H1 (cell line): ENCODE data around the gene MARS1. TPM values are rescaled to one million over a fixed set of nuclear protein-coding genes. Genes with fewer than 3 reads are reported as not detected.

Experiments used
- CTCF ChIA-PET: fragments of 300-600 bp; sonication (Branson Sonifier 250); formaldehyde crosslinking; loops from one replicate; lab custom pipeline; 2021; ENCODE audit not compliant: partially characterized antibody; lab: Charles Lee
- POLR2A ChIA-PET: fragments of 300-600 bp; sonication (Branson Sonifier 250); formaldehyde crosslinking; loops from one replicate; lab custom pipeline; 2021; ENCODE audit warnings: inconsistent platforms; ENCODE audit not compliant: partially characterized antibody; lab: Charles Lee
- DNase-seq, 2 experiments: peaks; one replicate each; pipeline versions ENCODE4 v3.0.0 to v3.0.0-alpha.2; 2010 to 2022; ENCODE audit warnings: low spot score in 2 of 2, low read depth in 1 of 2, mixed read lengths in 1 of 2
- FAIRE-seq: peaks from 2 replicates; lab custom pipeline; 2011; peaks lifted over from hg19 to GRCh38; lab: Jason Lieb, UNC
- H2AFZ ChIP-seq: 2 replicates; pipeline ENCODE4 v1.8.1; 2012; ENCODE audit warnings: low read length, inconsistent platforms
- H2AK5ac ChIP-seq: 2 replicates; pipeline ENCODE4 v1.6.1; 2013; ENCODE audit warnings: low read depth, low read length
- H2BK120ac ChIP-seq: replicated peaks from 2 replicates; pipeline ENCODE3; 2013; ENCODE audit warnings: low read depth, low read length, inconsistent platforms
- H2BK12ac ChIP-seq: 2 replicates; pipeline ENCODE4 v1.6.1; 2013; ENCODE audit warnings: low read depth, low read length
- H2BK15ac ChIP-seq: 2 replicates; pipeline ENCODE4 v1.6.1; 2013; ENCODE audit warnings: low read length
- H2BK20ac ChIP-seq: 2 replicates; pipeline ENCODE4 v1.6.1; 2013; ENCODE audit warnings: low read length
- H2BK5ac ChIP-seq: 2 replicates; pipeline ENCODE4 v1.6.1; 2013; ENCODE audit warnings: low read depth, low read length
- H3K14ac ChIP-seq: 2 replicates; pipeline ENCODE4 v1.6.1; 2013; ENCODE audit warnings: inconsistent platforms; ENCODE audit not compliant: insufficient read length
- H3K18ac ChIP-seq: 2 replicates; pipeline ENCODE4 v1.6.1; 2013; ENCODE audit warnings: low read length; ENCODE audit errors: extremely low read depth
- H3K23ac ChIP-seq: 2 replicates; pipeline ENCODE4 v1.6.1; 2013; ENCODE audit warnings: inconsistent platforms; ENCODE audit not compliant: insufficient read length
- H3K23me2 ChIP-seq: 2 replicates; pipeline ENCODE4 v1.6.1; 2013; ENCODE audit warnings: low read depth, low read length
- H3K27ac ChIP-seq: 2 replicates; pipeline ENCODE4 v1.6.1; 2011; ENCODE audit warnings: low read depth, low read length, inconsistent platforms
- H3K27me3 ChIP-seq, 4 experiments: replicated peaks in 1 of 4; 1 replicate in 1 of 4; 2 replicates in 3 of 4; pipeline versions ENCODE4 v1.6.1 to v1.8.1; 2011 to 2013; ENCODE audit warnings: low read length in 3 of 4, mild to moderate bottlenecking in 3 of 4, inconsistent platforms in 2 of 4, mixed read lengths in 2 of 4, moderate library complexity in 1 of 4; ENCODE audit not compliant: control insufficient read depth in 3 of 4, insufficient read depth in 3 of 4; ENCODE audit errors: extremely low read depth in 1 of 4
- H3K36me3 ChIP-seq, 4 experiments: 2 replicates each; pipeline versions ENCODE4 v1.6.1 to v1.8.1; 2011 to 2013; ENCODE audit warnings: mild to moderate bottlenecking in 4 of 4, low read length in 3 of 4, moderate library complexity in 2 of 4, control low read depth in 1 of 4, inconsistent platforms in 1 of 4; ENCODE audit not compliant: insufficient read depth in 4 of 4, control insufficient read depth in 2 of 4
- H3K4ac ChIP-seq: replicated peaks from 2 replicates; pipeline ENCODE3; 2013; ENCODE audit warnings: low read length, low read depth, mixed read lengths, inconsistent platforms; ENCODE audit not compliant: insufficient read length
- H3K4me1 ChIP-seq, 4 experiments: replicated peaks in 1 of 4; 1 replicate in 1 of 4; 2 replicates in 3 of 4; pipeline versions ENCODE4 v1.6.1 to v1.8.1; 2011 to 2013; ENCODE audit warnings: low read length in 3 of 4, inconsistent platforms in 2 of 4, mixed read lengths in 1 of 4; ENCODE audit not compliant: insufficient read depth in 4 of 4, control insufficient read depth in 3 of 4
- H3K4me2 ChIP-seq, 2 experiments: 2 replicates each; pipeline versions ENCODE4 v1.6.1 to v1.8.1; 2011 to 2013; ENCODE audit warnings: low read depth in 2 of 2, low read length in 2 of 2, control low read depth in 1 of 2, inconsistent platforms in 1 of 2, mild to moderate bottlenecking in 1 of 2; ENCODE audit not compliant: insufficient read depth in 1 of 2
- H3K4me3 ChIP-seq, 4 experiments: fragments of 200-600, 300-600 bp in 1 of 4; sonication (generic), shearing (Covaris generic), sonication (Bioruptor Twin) in 1 of 4; 2 replicates each; pipeline versions ENCODE4 v1.5.1 to v1.8.1; 2011 to 2016; ENCODE audit warnings: low read length in 4 of 4, low read depth in 3 of 4, control low read depth in 2 of 4, inconsistent platforms in 2 of 4, mild to moderate bottlenecking in 2 of 4, mixed read lengths in 1 of 4, moderate library complexity in 1 of 4; ENCODE audit not compliant: insufficient read depth in 2 of 4; ENCODE audit errors: extremely low read depth in 1 of 4
- H3K56ac ChIP-seq: replicated peaks from 2 replicates; pipeline ENCODE3; 2013; ENCODE audit warnings: low read depth, mild to moderate bottlenecking, mixed read lengths, low read length, inconsistent platforms; ENCODE audit not compliant: insufficient read length
- H3K79me1 ChIP-seq: 2 replicates; pipeline ENCODE4 v1.6.1; 2013; ENCODE audit warnings: low read depth, low read length, control low read depth
- H3K79me2 ChIP-seq, 2 experiments: 2 replicates each; pipeline versions ENCODE4 v1.6.1 to v1.8.1; 2012 to 2013; ENCODE audit warnings: low read length in 2 of 2, mild to moderate bottlenecking in 2 of 2, inconsistent platforms in 1 of 2; ENCODE audit not compliant: insufficient read depth in 2 of 2, control insufficient read depth in 1 of 2
- H3K9ac ChIP-seq, 4 experiments: replicated peaks in 1 of 4; 1 replicate in 1 of 4; 2 replicates in 3 of 4; pipeline versions ENCODE4 v1.6.1 to v1.8.1; 2011 to 2013; ENCODE audit warnings: low read depth in 3 of 4, low read length in 3 of 4, control low read depth in 2 of 4, mild to moderate bottlenecking in 2 of 4, moderate library complexity in 2 of 4, inconsistent platforms in 1 of 4; ENCODE audit errors: extremely low read depth in 1 of 4
- H3K9me3 ChIP-seq, 2 experiments: 2 replicates each; pipeline versions ENCODE4 v1.6.1 to v1.8.1; 2012 to 2013; ENCODE audit warnings: mild to moderate bottlenecking in 2 of 2, moderate library complexity in 2 of 2, control low read depth in 1 of 2, inconsistent platforms in 1 of 2, low read depth in 1 of 2, low read length in 1 of 2, mixed read lengths in 1 of 2; ENCODE audit not compliant: insufficient read depth in 2 of 2
- H4K20me1 ChIP-seq, 2 experiments: replicated peaks in 1 of 2; 2 replicates each; pipeline versions ENCODE3 to v1.8.1; 2011 to 2013; ENCODE audit warnings: inconsistent platforms in 2 of 2, low read length in 2 of 2, mild to moderate bottlenecking in 1 of 2; ENCODE audit not compliant: insufficient read depth in 2 of 2, control insufficient read depth in 1 of 2
- H4K5ac ChIP-seq: 2 replicates; pipeline ENCODE4 v1.6.1; 2013; ENCODE audit warnings: low read length, low read depth, mixed read lengths, inconsistent platforms; ENCODE audit not compliant: insufficient read length
- H4K8ac ChIP-seq: 2 replicates; pipeline ENCODE4 v1.8.0; 2013; ENCODE audit warnings: mild to moderate bottlenecking, moderate library complexity, low read length, inconsistent platforms; ENCODE audit not compliant: insufficient read depth; ENCODE audit errors: extremely low read depth
- H4K91ac ChIP-seq: replicated peaks from 2 replicates; pipeline ENCODE3; 2013; ENCODE audit warnings: low read length, mixed read lengths, inconsistent platforms; ENCODE audit not compliant: insufficient read length
- EZH2 ChIP-seq: fragments of 200-600 bp; sonication (generic); IDR thresholded peaks from 2 replicates; pipeline ENCODE4 v1.7.1; 2012; ENCODE audit warnings: low read depth, mild to moderate bottlenecking, moderate library complexity, low read length, inconsistent platforms; ENCODE audit not compliant: severe bottlenecking
- MAFK ChIP-seq: IDR thresholded peaks from 2 replicates; pipeline ENCODE4 v1.6.1; 2012; ENCODE audit warnings: low read depth, mild to moderate bottlenecking, improper control_type of control experiment, low read length
- WGBS, 2 experiments: shearing (Covaris generic) in 1 of 2; methylation state at CpG; one replicate each; pipeline versions ENCODE4 v1.1.6 to v1.1.7; 2013 to 2015; ENCODE audit warnings: low lambda C conversion rate in 2 of 2, mixed read lengths in 2 of 2, inconsistent platforms in 1 of 2, low coverage in 1 of 2, missing lambda C conversion rate in 1 of 2; ENCODE audit not compliant: insufficient replicate concordance in 2 of 2, insufficient coverage in 1 of 2, insufficient read length in 1 of 2; ENCODE audit errors: extremely low coverage in 1 of 2, missing lambda C conversion rate in 1 of 2; 5-methylcytosine and 5-hydroxymethylcytosine counted together
- microRNA counts: library from miRNA; unstranded; fragments of <30 nt; microRNA quantifications from one replicate; lab custom pipeline; 2015
- microRNA-seq, 2 experiments: library from miRNA; unstranded; fragments of <30 nt; microRNA quantifications; one replicate each; pipeline versions ENCODE4 to v1.2.0, GENCODE V29; 2016 to 2020; ENCODE audit warnings: borderline microRNAs expressed in 2 of 2, borderline number of aligned reads in 2 of 2, borderline replicate concordance in 1 of 2
- polyA plus RNA-seq, 7 experiments: library from polyadenylated mRNA; depleted of rRNA in 3 of 7; stranded (reverse) in 5 of 7; unstranded in 2 of 7; fragments of >200 nt in 5 of 7; fragments of 200-250 nt in 2 of 7; gene quantifications; 1 replicate in 5 of 7; 2 replicates in 1 of 7; 4 replicates in 1 of 7; pipeline versions ENCODE4 v1.2.1 to v1.2.3, GENCODE V29; 2011 to 2013; ENCODE audit warnings: missing spikeins in 2 of 7, mixed read lengths in 2 of 7
- small RNA-seq: library from polyadenylated mRNA; stranded (forward); fragments of <200 nt; extraction: miRNeasy Mini kit (QIAGEN cat#:217004); gene quantifications from one replicate; pipeline ENCODE3, GENCODE V24; 2013; ENCODE audit not compliant: insufficient read depth
- total RNA-seq: library from RNA; stranded (reverse); fragmentation: NEBNext Ultra II Directional; extraction: Animal tissue kit (Norgen Biotek cat#: 25700); gene quantifications from 2 replicates; pipeline ENCODE4 v1.2.1, GENCODE V29; 2021

MARS1 gene
- total and polyA plus RNA-seq, 2 of the 8 experiments (the other 6 are each of a cell fraction or from before 2014, with no cell fraction given), result 194 to 407 TPM

DNA sequence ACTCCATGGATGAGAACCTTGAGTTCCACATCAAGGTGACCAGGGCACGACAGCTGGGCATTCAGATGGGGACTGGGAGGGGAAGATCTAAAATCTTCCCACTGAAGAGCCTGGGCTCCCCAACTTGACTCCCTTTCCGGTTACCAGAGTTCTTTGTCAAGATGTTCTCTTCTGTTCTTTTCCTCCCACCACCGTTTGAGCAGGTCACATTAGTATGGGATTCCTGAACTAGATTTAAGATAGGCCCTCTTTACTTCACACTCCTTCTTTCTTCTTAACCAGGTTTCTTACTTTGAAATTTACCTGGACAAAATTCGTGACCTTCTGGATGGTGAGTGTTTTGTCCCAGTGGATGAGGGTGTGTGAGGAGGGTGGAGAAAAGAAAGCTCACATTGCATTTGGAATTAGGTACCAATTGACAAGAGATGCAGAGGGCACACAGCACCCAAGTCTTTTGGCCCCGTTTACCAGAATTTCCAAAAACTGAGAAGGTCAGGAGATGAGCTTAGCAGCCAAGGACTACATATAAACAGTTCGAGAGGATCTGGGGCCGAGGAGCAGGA, 76.4 kb downstream of the MARS1 start:
- Histone ChIP-seq H2BK15ac (no peak overlapping the region), H2BK120ac (no peak overlapping the region), H2BK20ac (no peak overlapping the region), H2BK5ac (no peak overlapping the region), H3K4me3 (no peak overlapping the region), H3K79me2 (no peaks in the 10 kb centered on the region), H3K18ac (no peak overlapping the region), H4K8ac (no peak overlapping the region), H3K14ac (no peak overlapping the region), H3K4me1 (no peaks in the 10 kb centered on the region), H3K23me2 (no peaks in the 10 kb centered on the region), H2AFZ (no peak overlapping the region), H4K91ac (no peak overlapping the region), H3K56ac (no peak overlapping the region), H3K9me3 (no peaks in the 10 kb centered on the region), H2AK5ac (no peak overlapping the region), H4K5ac (no peak overlapping the region), H3K23ac (no peak overlapping the region), H3K4ac (no peak overlapping the region), H3K79me1 (no peaks in the 10 kb centered on the region), H4K20me1 (peaks cover 0 to 2% of the 10 kb centered on the region in 2 experiments), H3K27me3 (no peaks in the 10 kb centered on the region), H2BK12ac (no peak overlapping the region), H3K9ac (no peak overlapping the region), H3K27ac (no peak overlapping the region), H3K36me3 (peaks cover 4 to 38% (median 27%) of the 10 kb centered on the region in 4 experiments; a peak in 7 of 8 replicates), H3K4me2 (no peak overlapping the region)
- WGBS, 2 experiments, result 87% methylated on average over 7 of the region's 7 CpGs; no CpG with 5 or more reads in 1 of the 2 experiments
- DNase-seq (no peak), FAIRE-seq (no peak)
- TF ChIP-seq EZH2 (no peak), MAFK (no peak)
- ChIA-PET POLR2A (interaction anchor here (0.7 to 1.0 kb wide), 4 partner anchors 11 to 17 kb away, joined by 3 read pairs; partner anchors contain the start of gene DCTN2), CTCF (interaction anchor here (1.4 kb wide), 2 partner anchors 11 to 19 kb away, joined by 4 to 7 read pairs; no protein-coding TSS in a partner anchor)

MicroRNA genes within 50 kb of the gene (microRNA counts, 767-probe panel; counts per million panel counts)
- 879 counts per million, percentile 95 among the panel's probes with 10 or more counts for microRNA hsa-miR-616-3p (lab: Ali Mortazavi, UCI)

Small RNA genes within 50 kb of the gene (microRNA-seq; reads per million reads assigned to microRNA genes)
- gene MIR616, result 0 reads per million in 2 experiments
- 0 to 0.20 reads per million in 2 experiments for gene MIR6758

Small RNA genes within 50 kb of the gene (small RNA-seq; reads per million reads assigned to genes)
- gene MIR616, result 0.69 reads per million

Other genes starting within 250 kb of the MARS1 start
- gene STAC3, start 236.9 kb upstream of the MARS1 start, total RNA-seq, result 1.3 and 1.9 TPM in 2 replicates
- 0.70 and 0.77 TPM in 2 replicates for gene STAC3, start 236.9 kb upstream of the MARS1 start, polyA plus RNA-seq (2011; rRNA removed)
- 23.7 and 27.0 TPM in 2 replicates for gene R3HDM2, start 57.0 kb upstream of the MARS1 start, total RNA-seq
- gene R3HDM2, start 57.0 kb upstream of the MARS1 start, polyA plus RNA-seq (2011; rRNA removed), result 25.6 and 37.1 TPM in 2 replicates
- not detected in 2 replicates for gene INHBC, start 53.3 kb upstream of the MARS1 start, total RNA-seq
- 0.15 and 0.30 TPM in 2 replicates for gene INHBC, start 53.3 kb upstream of the MARS1 start, polyA plus RNA-seq (2011; rRNA removed)
- 7.0 and 10.2 TPM in 2 replicates for gene INHBE, start 32.8 kb upstream of the MARS1 start, total RNA-seq
- 18.8 and 31.9 TPM in 2 replicates for gene INHBE, start 32.8 kb upstream of the MARS1 start, polyA plus RNA-seq (2011; rRNA removed)
- gene GLI1, start 28.3 kb upstream of the MARS1 start, total RNA-seq, result 20.6 and 23.5 TPM in 2 replicates
- gene GLI1, start 28.3 kb upstream of the MARS1 start, polyA plus RNA-seq (2011; rRNA removed), result 25.3 and 31.0 TPM in 2 replicates
- 2.3 and 3.2 TPM in 2 replicates for gene ARHGAP9, start 8.2 kb upstream of the MARS1 start, total RNA-seq
- gene ARHGAP9, start 8.2 kb upstream of the MARS1 start, polyA plus RNA-seq (2011; rRNA removed), result 6.0 and 7.0 TPM in 2 replicates
- gene DDIT3, start 32.4 kb downstream of the MARS1 start, total RNA-seq, result 4.9 TPM in 2 replicates
- gene DDIT3, start 32.4 kb downstream of the MARS1 start, polyA plus RNA-seq (2011; rRNA removed), result 4.7 and 5.7 TPM in 2 replicates
- gene MBD6, start 34.8 kb downstream of the MARS1 start, total RNA-seq, result 32.3 and 32.7 TPM in 2 replicates
- 3.9 and 6.9 TPM in 2 replicates for gene MBD6, start 34.8 kb downstream of the MARS1 start, polyA plus RNA-seq (2011; rRNA removed)
- 89.3 and 90.3 TPM in 2 replicates for gene DCTN2, start 59.1 kb downstream of the MARS1 start, total RNA-seq
- 91.9 and 140 TPM in 2 replicates for gene DCTN2, start 59.1 kb downstream of the MARS1 start, polyA plus RNA-seq (2011; rRNA removed)
- gene KIF5A, start 62.0 kb downstream of the MARS1 start, total RNA-seq, result 21.9 and 22.8 TPM in 2 replicates
- gene KIF5A, start 62.0 kb downstream of the MARS1 start, polyA plus RNA-seq (2011; rRNA removed), result 10.7 and 11.7 TPM in 2 replicates
- gene PIP4K2C, start 103.1 kb downstream of the MARS1 start, total RNA-seq, result 21.4 and 27.1 TPM in 2 replicates
- gene PIP4K2C, start 103.1 kb downstream of the MARS1 start, polyA plus RNA-seq (2011; rRNA removed), result 21.0 and 25.0 TPM in 2 replicates
- 41.8 and 43.4 TPM in 2 replicates for gene DTX3, start 116.8 kb downstream of the MARS1 start, total RNA-seq
- gene DTX3, start 116.8 kb downstream of the MARS1 start, polyA plus RNA-seq (2011; rRNA removed), result 92.5 and 126 TPM in 2 replicates
- 5.9 and 6.4 TPM in 2 replicates for gene ARHGEF25, start 123.4 kb downstream of the MARS1 start, total RNA-seq
- gene ARHGEF25, start 123.4 kb downstream of the MARS1 start, polyA plus RNA-seq (2011; rRNA removed), result 8.6 and 8.8 TPM in 2 replicates
- 1.4 and 1.5 TPM in 2 replicates for gene B4GALNT1, start 145.1 kb downstream of the MARS1 start, total RNA-seq
- 2.2 and 2.3 TPM in 2 replicates for gene B4GALNT1, start 145.1 kb downstream of the MARS1 start, polyA plus RNA-seq (2011; rRNA removed)
- 71.0 and 74.3 TPM in 2 replicates for gene OS9, start 206.1 kb downstream of the MARS1 start, total RNA-seq
- gene OS9, start 206.1 kb downstream of the MARS1 start, polyA plus RNA-seq (2011; rRNA removed), result 108 and 146 TPM in 2 replicates